NCI-H460 (cell line): ENCODE results near the gene CDH18. TPM values are rescaled to one million over a fixed set of nuclear protein-coding genes. Genes with fewer than 3 reads are reported as not detected.

Experiments used
- DNase-seq: peaks from one replicate; pipeline ENCODE4 v3.0.0-alpha.2; 2016; ENCODE audit warnings: low read depth; ENCODE audit errors: extremely low read depth
- total RNA-seq: library from RNA; depleted of rRNA; stranded (reverse); fragments of >200 nt; shearing (Covaris generic); gene quantifications from 2 replicates; pipeline ENCODE4 v1.2.3, GENCODE V29; 2014

CDH18 gene
- total RNA-seq, 1 experiment from 2014 or later = 0.84 TPM

GRCh38 chr5:19497229-19497815, 490.7 kb downstream of the CDH18 start:
- no peak for DNase-seq

GRCh38 chr5:19496056-19496455, 491.9 kb downstream of the CDH18 start:
- DNase-seq = no peak

GRCh38 chr5:19492861-19493260, 495.1 kb downstream of the CDH18 start:
- no peak for DNase-seq

- no peak for DNase-seq
Measured at GRCh38 chr5:19488786-19489185, 499.2 kb downstream of the CDH18 start.

GRCh38 chr5:19487480-19487879, 500.5 kb downstream of the CDH18 start:
- DNase-seq = no peak

- no peak for DNase-seq
Measured at GRCh38 chr5:19479562-19479961, 508.4 kb downstream of the CDH18 start.

GRCh38 chr5:19462019-19462418, 526.0 kb downstream of the CDH18 start:
- no peak for DNase-seq

GRCh38 chr5:19424506-19424905, 563.5 kb downstream of the CDH18 start:
- no peak for DNase-seq
